Melanocyte of skin (primary cell): Measurements from ENCODE around the gene DCLK3. TPM values are rescaled to one million over a fixed set of nuclear protein-coding genes. Genes with fewer than 3 reads are reported as not detected.

ENCODE experiments used
- total RNA-seq, 2 donors: library from RNA; depleted of rRNA; stranded (reverse); fragments of >200 nt; gene quantifications; 2 replicates each; pipeline ENCODE4 v1.2.3, GENCODE V29; 2012

DCLK3 gene
- total RNA-seq = not detected

GRCh38 chr3:36763850-36764703 is at the start of gene DCLK3:
TSS of gene DCLK3 (minus strand) at chr3:36764553. CDS start at chr3:36764263, 290 bp downstream.

Other genes with a start within 250 kb of the DCLK3 start
- 1 to 10 TPM; 1.7 to 5.0 TPM for gene TRANK1, start 180.5 kb upstream of the DCLK3 start, total RNA-seq
- 10 to 100 TPM; 14.3 to 21.0 TPM for gene EPM2AIP1, start 228.6 kb upstream of the DCLK3 start, total RNA-seq
- gene MLH1, start 229.0 kb upstream of the DCLK3 start, total RNA-seq = 100 to 1,000 TPM in 1 of 2 donors, 10 to 100 TPM in 1; 37.9 to 102 TPM